Activated CD4-positive, alpha-beta T cell treated with anti-CD3 and anti-CD28 coated beads for 24 hours (primary cell): Measurements from ENCODE around the gene TSEN34.
"Not testable (repeated sequence)": the region's sequence is repeated elsewhere in the genome, so short reads cannot be mapped to it uniquely, and the experiment has no call there.

Source experiments
- DNase-seq, 2 donors: peaks; one replicate each; pipeline ENCODE4 v3.0.0-alpha.2; 2020; ENCODE audit warnings: low read depth in 2 of 2

The TSEN34 gene

DNA sequence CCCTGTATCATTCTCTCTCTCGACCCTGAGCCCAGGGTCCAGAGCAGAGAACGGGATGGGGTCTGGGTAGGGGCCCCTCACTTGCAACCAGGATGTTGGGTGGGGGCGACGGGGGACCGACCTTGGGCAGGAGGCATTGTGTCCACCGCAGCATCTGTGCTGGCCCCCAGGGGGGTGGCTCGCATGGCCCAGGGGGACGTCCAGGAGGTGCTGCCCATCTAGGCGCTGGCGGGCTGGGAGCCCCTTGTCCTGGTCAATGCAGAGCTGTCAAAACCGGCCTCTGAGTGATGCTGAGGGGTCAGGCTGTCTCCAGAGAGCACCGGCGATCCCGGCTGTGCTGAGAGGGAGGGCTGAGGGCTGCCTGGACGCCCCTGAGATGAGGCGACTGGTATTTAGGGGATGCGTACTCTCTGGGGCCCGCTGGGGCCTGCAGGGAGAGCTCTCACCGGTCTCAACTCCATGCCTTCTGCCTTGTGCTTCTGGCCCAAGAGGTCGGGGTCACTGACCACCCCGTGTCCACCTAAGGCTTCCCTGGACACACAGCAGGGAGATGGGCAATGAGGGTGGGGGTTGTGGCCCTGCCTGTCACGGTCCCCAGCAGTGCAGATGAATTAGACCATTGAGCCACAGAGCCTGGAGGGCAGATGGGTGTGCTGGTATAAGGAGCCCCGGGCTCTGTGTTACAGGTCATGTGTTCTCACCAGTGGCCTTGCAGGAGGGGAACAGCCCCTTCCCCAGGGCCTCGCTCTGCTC is 18.1 kb downstream of the TSEN34 start:
- DNase-seq, result no peak

DNA sequence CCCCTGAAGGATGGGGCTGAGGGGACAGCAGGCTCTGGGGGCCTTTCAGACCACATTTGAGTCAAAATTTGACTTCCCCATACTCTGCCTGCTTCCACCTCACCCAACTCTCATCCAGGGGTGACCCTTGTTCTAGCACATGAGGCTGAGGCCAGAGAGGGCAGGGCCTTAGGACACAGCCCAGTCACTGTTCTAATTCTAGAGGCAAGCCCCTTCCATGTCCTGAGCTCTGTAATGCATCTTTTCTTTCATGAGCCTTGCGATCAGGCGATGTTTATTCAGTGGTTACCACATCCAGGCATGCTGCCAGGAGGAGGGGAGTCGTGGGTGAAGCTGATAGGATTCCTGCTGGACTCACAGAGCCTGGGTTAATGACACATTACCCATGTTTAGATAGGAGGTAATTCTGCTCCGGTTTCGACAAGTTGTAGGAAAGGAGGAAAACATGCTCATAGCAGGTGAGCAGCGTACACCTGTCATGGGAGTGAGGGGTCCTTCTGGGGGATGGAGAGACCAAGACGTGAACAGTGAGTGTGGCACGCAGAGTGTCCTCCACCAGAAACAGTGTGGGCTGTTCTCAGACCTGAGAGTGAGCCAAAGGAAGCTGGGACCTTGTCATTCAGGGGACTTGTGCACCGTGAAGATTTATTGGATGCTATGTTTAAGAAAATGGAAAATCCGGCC is 18.8 kb downstream of the TSEN34 start:
- no peak for DNase-seq

DNA sequence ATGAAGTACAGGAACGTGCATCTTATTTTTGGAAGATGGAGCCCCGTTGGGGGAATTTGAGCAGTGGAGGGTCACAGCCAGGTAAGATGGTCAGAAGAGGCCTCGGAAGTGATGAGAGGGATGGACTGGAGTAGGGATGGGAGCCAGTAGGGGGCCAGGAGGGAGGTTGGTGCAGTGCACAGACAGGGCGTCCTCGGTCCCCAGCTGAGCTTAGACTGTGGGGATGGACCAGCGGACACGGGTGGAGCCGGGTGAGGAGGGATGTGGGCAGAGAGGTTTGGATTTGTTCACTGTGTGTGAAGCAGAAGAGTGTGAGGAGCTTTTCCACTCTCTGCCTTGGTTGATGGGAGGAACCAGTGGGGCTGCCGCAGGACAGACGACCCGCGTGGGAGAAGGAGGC is 20.1 kb downstream of the TSEN34 start:
- DNase-seq, result no peak

DNA sequence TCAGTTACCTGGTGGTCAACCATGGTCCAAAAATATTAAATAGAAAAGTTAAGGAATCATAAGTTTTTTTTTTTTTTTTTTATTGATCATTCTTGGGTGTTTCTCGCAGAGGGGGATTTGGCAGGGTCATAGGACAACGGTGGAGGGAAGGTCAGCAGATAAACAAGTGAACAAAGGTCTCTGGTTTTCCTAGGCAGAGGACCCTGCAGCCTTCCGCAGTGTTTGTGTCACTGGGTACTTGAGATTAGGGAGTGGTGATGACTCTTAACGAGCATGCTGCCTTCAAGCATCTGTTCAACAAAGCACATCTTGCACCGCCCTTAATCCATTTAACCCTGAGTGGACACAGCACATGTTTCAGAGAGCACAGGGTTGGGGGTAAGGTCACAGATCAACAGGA is 23.1 kb downstream of the TSEN34 start:
- DNase-seq, result not testable (repeated sequence)

DNA sequence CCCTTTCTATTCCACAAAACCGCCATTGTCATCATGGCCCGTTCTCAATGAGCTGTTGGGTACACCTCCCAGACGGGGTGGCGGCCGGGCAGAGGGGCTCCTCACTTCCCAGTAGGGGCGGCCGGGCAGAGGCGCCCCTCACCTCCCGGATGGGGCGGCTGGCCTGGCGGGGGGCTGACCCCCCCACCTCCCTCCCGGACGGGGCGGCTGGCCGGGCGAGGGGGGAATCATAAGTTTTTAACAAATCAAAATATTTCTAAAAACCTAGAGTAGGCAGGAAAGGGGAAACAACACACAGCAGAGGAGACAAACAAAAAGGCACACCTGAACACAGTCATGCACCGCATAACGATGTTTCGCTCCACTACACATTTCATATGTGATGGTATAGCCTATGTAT is 23.6 kb downstream of the TSEN34 start:
- not testable (repeated sequence) for DNase-seq

DNA sequence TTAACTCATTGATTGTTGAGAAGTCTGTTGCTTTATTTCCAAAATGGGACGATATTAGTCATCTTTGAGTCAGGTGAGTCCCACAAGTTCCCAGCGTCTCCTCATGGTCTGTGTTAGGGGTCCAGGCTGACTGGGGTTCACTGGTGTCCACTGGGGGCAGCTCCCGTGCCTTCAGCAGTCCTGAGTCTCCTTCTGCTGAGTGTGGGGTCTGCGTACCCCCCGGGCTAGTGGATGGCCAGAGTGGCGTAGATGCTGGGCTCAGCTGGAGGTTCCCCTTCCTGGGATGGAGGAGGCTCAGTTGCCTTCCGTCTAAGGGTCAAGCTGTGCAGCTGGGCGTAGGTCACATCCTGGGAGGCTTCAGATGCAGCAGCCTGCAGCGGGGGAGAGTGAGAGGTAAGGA is 25.8 kb downstream of the TSEN34 start:
- DNase-seq, result no peak

DNA sequence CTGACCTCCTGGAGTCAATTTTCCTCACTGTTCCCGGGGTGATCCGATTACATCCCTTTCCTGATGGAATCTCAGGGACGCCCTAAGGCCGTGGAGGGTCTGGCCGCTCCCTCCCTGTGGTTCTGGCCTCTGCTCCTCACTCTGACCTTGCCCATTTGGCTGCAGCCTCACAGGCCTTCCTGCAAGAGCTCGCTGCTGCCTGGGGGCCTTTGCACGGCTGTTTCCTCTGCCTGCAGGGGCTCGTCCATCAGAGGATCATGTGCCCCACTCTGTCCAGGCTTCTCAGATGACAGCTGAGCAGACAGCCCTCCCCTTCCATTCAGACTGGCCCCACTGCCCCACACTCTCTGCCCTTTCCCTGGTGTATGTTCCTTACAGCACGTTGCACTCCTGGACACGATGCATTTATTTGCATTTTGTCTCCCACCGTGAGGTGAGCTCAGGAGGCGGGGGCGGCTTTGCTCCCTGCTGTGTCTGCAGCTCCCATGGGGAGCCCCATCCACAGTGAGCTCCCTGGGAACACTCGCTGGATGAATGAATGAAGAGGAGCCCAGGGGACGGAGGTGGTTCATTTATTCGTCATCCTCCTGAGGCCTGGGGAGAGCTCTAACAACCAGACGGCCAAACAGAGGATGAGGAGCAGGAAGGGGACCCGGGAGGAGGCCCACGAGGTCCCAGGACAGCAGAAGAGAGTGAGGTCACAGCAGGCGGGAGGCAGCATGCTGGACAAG is 26.6 kb downstream of the TSEN34 start:
- not testable (repeated sequence) for DNase-seq

DNA sequence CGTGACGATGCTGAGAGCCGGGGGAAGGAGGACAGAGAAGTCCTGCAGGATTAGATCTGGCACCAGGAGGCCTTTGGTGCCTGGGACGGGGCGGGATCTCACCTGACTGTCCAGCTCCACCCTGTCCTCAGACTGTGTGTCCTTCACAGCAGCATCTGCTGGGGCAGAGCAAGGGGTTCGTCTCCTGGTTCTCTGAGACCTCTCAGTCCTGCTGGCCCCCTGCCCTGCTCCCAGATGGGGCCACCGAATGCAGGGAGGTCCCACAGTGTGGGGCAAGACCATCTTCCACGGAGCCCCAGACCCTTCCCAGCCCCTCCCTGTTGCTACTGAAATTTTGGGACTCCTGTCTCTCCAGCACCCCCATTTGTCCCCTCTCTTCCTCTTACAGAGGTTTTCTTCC is 27.2 kb downstream of the TSEN34 start:
- DNase-seq, result no peak

DNA sequence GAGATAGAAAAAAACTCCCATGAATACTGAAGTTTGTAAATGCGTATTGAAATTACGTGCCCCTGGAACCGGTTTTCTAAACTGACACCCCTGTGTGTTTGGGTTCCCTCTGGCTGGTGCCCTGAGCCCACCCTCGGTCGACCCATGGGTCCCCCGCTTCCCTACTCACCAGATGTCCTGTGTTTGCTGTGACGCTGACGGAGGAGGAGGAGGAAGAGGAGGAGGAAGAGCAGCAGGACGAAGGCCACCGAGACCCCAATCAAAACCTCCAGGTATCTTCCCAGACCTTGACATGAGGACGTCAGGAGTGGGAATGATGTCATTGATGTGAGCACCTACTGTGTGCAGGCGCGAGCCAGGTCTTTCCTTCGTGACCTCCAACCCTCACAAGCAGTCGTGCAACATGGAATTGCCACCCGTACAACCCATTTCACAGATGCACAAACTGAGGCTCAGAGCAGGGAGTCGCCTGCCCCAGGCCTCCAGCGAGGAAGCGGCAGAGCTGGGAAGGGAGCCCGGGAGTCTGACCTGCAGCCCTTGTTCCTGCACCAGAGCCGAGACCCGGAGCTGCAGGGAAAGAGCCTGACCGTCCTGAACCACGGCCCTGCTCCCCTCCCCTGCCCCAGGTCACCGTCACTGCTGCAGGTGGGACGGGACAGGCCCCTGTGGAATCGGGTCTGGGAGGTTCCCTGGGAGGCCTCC is 28.0 kb downstream of the TSEN34 start:
- no peak for DNase-seq

DNA sequence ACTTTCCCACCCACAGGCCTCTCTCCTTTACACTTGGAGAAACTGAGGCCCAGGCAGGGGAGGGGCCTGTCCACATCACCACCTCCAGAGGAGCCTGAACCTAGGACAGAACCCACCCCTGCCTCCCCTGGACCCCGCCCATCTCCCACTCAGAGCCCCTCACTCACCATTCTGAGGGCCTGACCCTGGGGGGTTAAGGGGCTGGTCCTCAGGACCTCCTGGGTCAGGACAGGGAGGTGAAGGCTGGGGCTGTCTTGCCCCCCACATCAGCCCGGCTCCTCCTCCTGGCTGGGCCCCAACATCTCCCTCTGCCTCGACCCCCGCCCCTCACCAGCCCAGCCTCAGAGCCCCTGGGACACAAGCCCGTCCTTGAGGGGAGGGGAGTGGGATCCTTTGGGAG is 28.6 kb downstream of the TSEN34 start:
- DNase-seq, result not testable (repeated sequence)

DNA sequence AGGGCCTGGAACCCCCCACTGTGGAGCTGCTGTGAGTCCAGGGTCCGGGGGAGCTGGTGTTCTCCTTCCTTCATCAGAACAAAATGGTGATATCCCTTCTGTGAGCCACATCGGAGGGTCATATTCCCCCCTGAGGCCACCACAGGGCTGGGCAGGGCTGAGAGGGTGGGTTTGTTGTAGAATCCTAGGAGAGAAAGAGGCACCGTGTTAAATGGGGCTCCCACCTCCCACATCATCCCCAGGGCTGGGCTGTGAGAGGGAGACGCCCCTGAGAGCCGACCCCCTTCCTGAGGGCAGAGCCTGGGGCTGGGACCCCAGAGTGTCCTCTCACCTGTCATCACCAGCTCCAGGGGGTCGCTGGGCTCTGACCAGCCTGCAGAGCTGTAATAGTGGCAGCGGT is 30.8 kb downstream of the TSEN34 start:
- DNase-seq, result not testable (repeated sequence)

DNA sequence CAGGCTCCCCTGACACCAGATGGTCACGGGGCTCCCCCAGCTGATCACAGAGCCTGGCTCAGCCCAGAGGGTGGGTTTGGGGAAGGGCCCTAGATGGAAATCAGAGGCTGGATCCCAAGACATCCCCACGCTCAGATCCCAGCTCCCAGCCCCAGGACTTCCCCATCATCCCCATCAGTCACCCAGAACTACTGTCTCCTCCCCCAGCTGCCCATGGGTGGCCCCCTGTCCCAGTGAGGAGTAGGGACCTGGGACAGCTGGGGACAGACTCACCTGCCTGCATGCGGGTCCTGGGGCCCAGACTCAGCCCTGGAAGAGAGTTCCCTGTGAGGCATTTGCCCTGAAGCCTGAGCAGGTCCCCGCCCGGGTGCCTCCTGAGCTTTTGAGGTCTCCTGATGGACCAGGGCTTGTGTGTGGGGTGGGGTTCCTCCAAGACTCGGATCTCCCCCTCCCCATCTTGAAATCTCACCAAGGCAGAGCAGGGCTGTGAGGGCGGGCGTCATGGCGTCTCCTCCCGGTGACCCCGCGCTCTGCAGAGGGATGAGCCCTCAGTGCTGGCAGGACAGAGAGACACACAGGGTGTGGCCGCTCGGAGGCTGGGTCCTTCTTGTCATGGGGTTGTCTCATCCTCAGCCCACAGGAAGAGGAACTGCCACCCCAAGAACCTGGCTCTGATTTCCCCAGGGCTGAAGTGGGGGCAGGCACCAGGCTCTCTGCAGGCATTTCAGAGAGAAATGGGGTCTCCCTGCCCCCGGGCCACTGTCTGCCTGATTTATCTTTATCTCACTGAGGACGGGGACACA is 31.6 kb downstream of the TSEN34 start, which contains the start of gene LILRB3:
Gene LILRB3, minus strand, starts transcription at position 534 of the 803 bp plus-strand sequence. Its CDS starts 31 bp downstream, at position 503.
- DNase-seq, result not testable (repeated sequence)

DNA sequence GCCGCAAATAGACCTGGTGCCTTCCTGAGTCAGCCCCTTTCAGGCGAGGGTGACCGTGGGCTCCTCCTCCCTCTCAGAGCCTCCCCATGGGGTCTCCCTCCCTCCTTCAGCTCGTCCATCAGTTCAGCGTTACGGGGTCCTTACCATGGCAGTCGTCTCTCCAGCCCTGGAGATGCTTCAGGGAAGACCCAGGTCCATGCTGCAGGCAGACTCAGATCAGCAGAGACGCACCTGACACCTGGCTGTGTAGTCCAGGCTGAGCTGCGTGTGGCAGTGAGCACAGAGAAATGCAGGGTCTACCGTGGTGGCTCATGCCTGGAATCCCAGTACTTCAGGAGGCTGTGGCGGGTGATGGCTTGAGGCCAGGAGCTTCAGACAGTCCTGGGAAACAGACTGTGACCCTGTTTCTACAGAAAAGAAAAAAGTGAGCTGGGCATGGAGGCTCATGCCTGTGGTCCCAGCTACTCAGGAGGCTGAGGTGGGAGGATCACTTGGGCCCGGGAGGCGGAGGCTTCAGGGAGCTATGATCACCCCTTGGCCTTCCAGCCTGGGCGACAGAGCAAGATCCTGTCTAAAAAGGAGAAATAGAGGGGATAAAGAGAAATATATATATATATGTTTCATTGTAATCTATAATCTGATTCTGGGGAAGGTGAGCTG is 32.3 kb downstream of the TSEN34 start:
- DNase-seq, result not testable (repeated sequence)

DNA sequence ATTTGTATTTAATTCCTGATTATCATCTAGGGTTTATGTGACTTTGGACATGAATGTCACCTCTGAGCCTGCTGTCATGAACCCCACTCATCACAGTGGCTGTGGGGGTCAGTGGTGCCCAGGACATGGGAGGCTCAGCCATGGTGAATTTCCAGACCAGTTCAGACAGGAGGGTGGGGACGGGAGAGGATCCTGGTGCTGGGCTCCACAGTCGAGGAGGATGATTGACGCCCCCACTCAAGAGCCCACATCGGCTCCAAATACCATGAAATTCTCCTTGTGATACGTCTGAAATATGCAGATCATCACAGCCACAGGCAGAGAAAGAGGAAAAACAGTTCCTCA is 32.8 kb downstream of the TSEN34 start:
- DNase-seq, result not testable (repeated sequence)

DNA sequence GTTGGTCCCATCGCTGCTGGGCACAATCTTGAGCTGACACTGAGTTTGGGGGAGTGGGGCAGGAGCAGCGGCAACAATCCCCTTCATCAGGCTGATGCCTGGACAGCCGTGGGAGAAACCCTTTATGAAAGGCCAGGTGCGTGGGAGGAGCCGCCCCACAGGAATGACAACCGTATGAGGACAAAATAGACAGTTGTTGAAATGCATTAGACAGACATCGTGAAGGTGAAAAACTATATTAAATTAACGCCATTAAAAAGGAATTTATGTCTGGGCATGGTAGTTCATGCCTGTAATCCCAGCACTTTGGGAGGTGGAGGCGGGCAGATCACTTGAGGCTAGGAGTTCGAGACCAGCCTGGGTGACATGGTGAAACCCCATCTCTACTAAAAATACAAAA is 33.5 kb downstream of the TSEN34 start:
- not testable (repeated sequence) for DNase-seq

DNA sequence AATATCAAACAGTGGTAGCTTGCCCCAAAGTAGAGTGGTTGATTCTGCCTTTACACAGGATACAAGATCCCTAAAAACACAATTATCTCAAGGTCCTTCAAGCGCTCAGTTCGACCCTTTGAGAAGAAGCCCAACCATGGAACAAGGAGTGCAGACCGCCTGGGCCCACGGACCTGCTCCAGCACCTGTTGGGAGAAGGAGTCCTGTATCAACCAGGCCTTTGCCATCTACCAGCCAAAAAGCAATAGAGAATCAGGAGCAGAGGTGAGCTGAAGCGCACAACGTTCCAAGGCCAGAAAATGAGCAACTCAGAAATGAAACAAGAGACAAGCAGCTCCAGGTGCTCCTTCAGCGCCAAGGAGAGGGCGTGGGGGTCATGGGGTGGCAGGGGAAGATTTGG is 38.0 kb downstream of the TSEN34 start:
- DNase-seq, result no peak

DNA sequence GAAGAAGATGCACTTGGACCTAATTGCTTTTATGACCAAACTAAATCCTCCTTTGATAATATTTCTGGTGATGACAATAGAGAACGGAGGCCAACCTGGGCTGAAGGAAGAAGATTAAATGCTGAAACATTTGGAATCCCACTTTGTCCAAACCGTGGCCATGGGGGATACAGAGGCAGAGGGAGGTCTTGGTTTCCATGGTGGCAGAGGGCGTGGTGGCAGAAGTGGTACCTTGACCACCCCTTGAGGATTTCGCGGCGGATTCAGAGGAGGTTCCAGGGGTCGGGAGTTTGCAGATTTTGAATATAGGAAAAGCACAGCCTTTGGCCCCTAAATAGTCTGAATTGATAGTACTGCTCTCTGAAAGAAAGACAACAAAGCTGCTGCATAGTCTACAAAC is 38.9 kb downstream of the TSEN34 start:
- no peak for DNase-seq

DNA sequence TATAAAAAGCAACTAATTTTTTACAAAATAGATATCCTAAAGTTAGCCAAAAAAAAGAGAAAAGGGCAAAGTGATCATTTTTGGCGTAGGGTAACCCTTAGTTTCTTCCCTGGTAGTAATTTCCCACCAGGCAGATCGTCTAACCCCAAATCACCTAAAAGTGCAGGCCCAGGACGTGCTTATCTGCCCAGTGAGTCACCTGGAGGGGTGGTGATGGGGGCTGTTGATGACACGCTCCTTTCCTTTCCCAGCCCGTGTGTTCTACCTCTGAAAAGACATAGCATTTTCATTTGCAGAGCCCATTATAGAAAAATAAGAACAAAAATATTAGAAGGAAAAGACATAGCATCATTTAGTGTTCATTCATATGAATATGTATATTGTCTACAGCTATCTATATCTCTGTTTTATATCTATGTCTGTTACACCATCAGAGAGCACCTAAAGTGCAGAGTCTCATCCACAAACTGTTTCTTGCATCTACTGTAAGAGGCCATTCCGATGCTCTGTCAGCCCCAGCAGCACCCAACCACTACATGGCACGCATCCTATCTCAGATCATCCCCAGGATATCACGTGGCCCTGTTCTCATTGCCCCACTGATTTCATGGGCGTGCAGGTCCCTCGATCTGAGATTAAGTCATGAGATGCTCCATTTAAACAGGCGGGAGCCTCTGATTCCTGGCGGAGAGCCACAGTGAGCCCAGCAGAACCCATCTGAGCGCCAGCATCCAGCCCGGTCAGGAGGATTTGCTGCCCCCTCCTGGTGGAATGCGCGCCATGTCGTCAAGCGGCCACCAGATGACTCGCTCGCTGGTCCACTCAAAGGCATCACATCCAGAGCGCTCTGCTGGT is 40.2 kb downstream of the TSEN34 start:
- DNase-seq, result peak; percentile 80 to 85

DNA sequence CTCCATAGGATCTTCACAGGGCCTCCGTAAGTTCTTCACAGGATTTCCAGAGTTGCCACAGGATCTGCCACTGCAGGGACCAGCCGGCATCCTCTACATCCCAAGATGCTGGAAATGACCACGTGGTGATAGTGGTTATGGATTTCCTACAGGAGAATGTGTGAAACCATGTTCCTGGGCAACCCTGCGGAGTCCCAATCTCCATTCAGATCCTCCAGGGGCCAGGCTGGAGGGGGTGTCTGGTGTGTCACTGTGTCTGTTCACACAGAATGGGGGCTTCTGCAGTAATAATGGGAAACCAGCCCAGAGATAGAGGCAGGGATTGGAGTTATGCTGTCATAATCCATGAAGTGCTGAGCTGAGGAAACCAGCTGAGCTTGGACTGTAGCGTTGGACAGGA is 42.8 kb downstream of the TSEN34 start:
- no peak for DNase-seq
